Smooth muscle cell (in vitro differentiated cells): ENCODE results near the gene MUC5AC. TPM values are rescaled to one million over a fixed set of nuclear protein-coding genes. Genes with fewer than 3 reads are reported as not detected.

Experiments
- DNase-seq: peaks from one replicate; lab custom pipeline; 2025; ENCODE audit not compliant: unreplicated experiment; lab: John Stamatoyannopoulos, UW
- H2AFZ ChIP-seq: fragments of 200-600 bp; sonication (generic); 2 replicates; pipeline ENCODE4 v1.6.0; 2016; ENCODE audit warnings: antibody characterized with exemption, low read depth, mild to moderate bottlenecking
- H3F3A ChIP-seq: fragments of 200-600 bp; sonication (generic); 2 replicates; pipeline ENCODE4 v1.6.0; 2017; ENCODE audit warnings: antibody characterized with exemption, low read depth
- H3K27ac ChIP-seq: fragments of 200-600 bp; sonication (generic); 2 replicates; pipeline ENCODE4 v1.5.1; 2016; ENCODE audit warnings: low read depth, mild to moderate bottlenecking
- H3K27me3 ChIP-seq: fragments of 200-600 bp; sonication (generic); 2 replicates; pipeline ENCODE4 v1.6.1; 2016; ENCODE audit warnings: low read depth, mild to moderate bottlenecking
- H3K36me3 ChIP-seq: fragments of 200-600 bp; sonication (generic); 2 replicates; pipeline ENCODE4 v1.5.1; 2016; ENCODE audit warnings: low read depth
- H3K4me1 ChIP-seq: fragments of 200-600 bp; sonication (generic); 2 replicates; pipeline ENCODE4 v1.5.1; 2016; ENCODE audit warnings: low read depth
- H3K4me2 ChIP-seq: fragments of 200-600 bp; sonication (generic); 2 replicates; pipeline ENCODE4 v1.6.0; 2016; ENCODE audit warnings: mild to moderate bottlenecking
- H3K4me3 ChIP-seq: fragments of 200-600 bp; sonication (generic); 2 replicates; pipeline ENCODE4 v1.5.1; 2016; ENCODE audit warnings: mild to moderate bottlenecking
- H3K79me2 ChIP-seq: fragments of 200-600 bp; sonication (generic); 2 replicates; pipeline ENCODE4 v1.6.0; 2016; ENCODE audit warnings: low read depth, mild to moderate bottlenecking
- H3K9ac ChIP-seq: fragments of 200-600 bp; sonication (generic); 2 replicates; pipeline ENCODE4 v1.6.0; 2016; ENCODE audit warnings: low read depth
- H3K9me3 ChIP-seq: fragments of 200-600 bp; sonication (generic); replicated peaks from 2 replicates; pipeline ENCODE4 v1.5.1; 2016; ENCODE audit warnings: low read depth
- H4K20me1 ChIP-seq: fragments of 200-600 bp; sonication (generic); 2 replicates; pipeline ENCODE4 v1.6.0; 2016; ENCODE audit warnings: low read depth
- WGBS: methylation state at CpG from one replicate; pipeline ENCODE4 v1.1.7; 2016; ENCODE audit warnings: low lambda C conversion rate; 5-methylcytosine and 5-hydroxymethylcytosine counted together
- polyA plus RNA-seq: library from polyadenylated mRNA; unstranded; fragments of >200 nt; fragmentation: Nextera tagmentation; extraction: Ambion mirVana; gene quantifications from 2 replicates; pipeline ENCODE4 v1.2.1, GENCODE V29; 2016
- total RNA-seq: library from RNA; depleted of rRNA; stranded (reverse); fragments of >200 nt; gene quantifications from 2 replicates; pipeline ENCODE4 v1.2.3, GENCODE V29; 2014
- TF ChIP-seq, protein P1 (sequence below): fragments of 200-600 bp; sonication (generic); IDR thresholded peaks from 2 replicates; pipeline ENCODE4 v1.5.1; 2017; ENCODE audit warnings: borderline replicate concordance, mild to moderate bottlenecking, antibody characterized with exemption; ENCODE audit not compliant: insufficient read depth, poor library complexity, severe bottlenecking

Gene MUC5AC
- total and polyA plus RNA-seq, 2 experiments from 2014 or later, result not detected

DNA sequence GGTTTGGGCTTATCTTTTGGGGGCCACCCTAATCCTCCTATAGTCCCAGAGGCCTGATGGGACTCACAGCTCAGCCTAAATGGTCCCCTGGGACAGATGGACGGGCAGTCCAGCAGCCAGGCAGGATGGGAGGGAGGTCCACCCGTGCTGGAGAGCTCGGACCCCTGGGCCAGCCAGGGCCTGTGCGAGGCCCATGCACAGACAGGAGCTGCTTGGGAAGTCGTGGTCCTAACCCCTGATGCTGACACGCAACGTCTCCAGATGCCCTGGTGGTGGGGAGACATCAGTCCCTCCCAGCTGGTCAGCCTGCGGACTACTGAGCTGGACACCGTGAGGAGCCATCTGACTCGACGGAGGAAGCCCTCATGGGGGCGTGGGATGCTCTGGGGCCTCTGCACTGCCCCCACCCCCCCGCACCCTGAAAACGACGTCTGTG, 31.2 kb upstream of the MUC5AC start:
- DNase-seq, result no peak
- H2AFZ ChIP-seq, result no peak overlapping the region
- no peak overlapping the region for H3K9ac ChIP-seq
- H3K79me2 ChIP-seq, result no peaks in the 10 kb centered on the region
- WGBS, result 91% methylated on average over 15 of the region's 15 CpGs
- TF ChIP-seq, protein P1, sequence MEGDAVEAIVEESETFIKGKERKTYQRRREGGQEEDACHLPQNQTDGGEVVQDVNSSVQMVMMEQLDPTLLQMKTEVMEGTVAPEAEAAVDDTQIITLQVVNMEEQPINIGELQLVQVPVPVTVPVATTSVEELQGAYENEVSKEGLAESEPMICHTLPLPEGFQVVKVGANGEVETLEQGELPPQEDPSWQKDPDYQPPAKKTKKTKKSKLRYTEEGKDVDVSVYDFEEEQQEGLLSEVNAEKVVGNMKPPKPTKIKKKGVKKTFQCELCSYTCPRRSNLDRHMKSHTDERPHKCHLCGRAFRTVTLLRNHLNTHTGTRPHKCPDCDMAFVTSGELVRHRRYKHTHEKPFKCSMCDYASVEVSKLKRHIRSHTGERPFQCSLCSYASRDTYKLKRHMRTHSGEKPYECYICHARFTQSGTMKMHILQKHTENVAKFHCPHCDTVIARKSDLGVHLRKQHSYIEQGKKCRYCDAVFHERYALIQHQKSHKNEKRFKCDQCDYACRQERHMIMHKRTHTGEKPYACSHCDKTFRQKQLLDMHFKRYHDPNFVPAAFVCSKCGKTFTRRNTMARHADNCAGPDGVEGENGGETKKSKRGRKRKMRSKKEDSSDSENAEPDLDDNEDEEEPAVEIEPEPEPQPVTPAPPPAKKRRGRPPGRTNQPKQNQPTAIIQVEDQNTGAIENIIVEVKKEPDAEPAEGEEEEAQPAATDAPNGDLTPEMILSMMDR, result no peak
- no peaks in the 10 kb centered on the region for H3K4me1 ChIP-seq
- H3K27me3 ChIP-seq, result no peaks in the 10 kb centered on the region
- no peaks in the 10 kb centered on the region for H3K9me3 ChIP-seq
- no peak overlapping the region for H3K4me2 ChIP-seq
- H4K20me1 ChIP-seq, result no peaks in the 10 kb centered on the region
- H3K4me3 ChIP-seq, result no peak overlapping the region
- H3F3A ChIP-seq, result no peaks in the 10 kb centered on the region
- no peaks in the 10 kb centered on the region for H3K36me3 ChIP-seq
- no peak overlapping the region for H3K27ac ChIP-seq

DNA sequence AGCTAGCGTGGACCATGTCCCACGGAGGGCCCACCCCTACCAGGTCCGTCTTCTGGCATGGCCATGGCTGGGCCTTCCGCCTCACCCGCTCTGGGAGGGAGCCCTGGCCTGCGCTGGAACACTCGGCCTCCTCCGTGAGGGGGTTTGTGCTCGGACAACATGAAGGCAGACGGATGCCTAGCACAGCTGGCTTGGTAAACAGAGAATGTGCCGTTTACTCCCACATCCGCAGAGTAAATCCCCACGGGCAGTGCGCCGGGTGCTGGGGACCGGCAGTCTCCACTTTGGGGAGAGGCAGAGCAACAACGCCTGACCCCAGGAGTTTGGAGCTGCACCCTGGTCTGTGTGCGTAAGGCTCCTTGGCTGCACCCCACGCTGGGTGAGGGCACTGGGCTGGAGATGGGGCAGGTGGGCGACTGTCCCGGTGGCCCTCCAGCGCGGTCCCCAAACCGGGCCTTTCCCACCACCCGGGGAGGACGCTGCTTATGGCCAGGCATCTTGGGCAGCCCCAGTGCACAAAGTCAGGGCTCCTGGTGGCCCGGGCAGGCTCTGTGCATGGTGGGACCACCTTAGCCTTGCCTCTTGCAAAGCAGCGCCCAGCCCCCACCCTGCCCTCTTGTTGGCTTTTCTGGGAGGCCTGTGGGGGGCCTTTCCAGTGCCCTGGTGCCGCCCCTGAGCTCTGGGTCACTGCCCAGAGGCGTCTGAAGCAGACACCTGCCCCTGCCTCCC, 30.7 kb upstream of the MUC5AC start:
- WGBS, result 92% methylated on average over 30 of the region's 30 CpGs
- Histone ChIP-seq H3K79me2 (no peaks in the 10 kb centered on the region), H3K9me3 (no peaks in the 10 kb centered on the region), H3K4me1 (no peaks in the 10 kb centered on the region), H3K4me3 (no peak overlapping the region), H4K20me1 (no peaks in the 10 kb centered on the region), H3K27ac (no peak overlapping the region), H3K27me3 (no peaks in the 10 kb centered on the region), H3K36me3 (no peaks in the 10 kb centered on the region), H3K4me2 (no peak overlapping the region), H3K9ac (no peak overlapping the region), H2AFZ (no peak overlapping the region), H3F3A (no peaks in the 10 kb centered on the region)
- TF ChIP-seq, protein P1, result no peak
- no peak for DNase-seq

DNA sequence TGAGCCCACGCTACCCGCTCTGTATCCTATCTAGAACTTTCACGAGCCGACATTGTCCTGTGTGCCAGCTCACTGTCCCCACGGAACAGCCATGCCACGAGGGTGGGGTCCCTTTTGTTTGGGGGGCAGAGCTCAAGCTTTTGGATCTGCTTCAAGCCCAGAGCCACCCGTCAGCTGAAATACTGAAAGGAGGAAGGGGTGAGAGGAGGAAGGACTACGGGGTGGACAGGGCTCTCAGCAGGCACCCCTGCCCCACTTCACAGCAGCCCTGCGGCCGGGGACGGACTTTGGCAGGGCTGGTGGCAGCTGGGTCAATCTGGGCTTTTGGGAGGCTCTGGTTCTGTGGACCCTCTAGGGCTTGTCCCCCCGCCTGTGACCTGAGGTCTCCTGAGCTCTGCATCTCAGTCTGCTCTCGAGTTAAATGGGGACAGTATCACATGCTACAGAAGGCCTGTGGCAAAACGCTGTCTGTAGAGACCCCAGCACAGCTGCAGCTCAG, 30.0 kb upstream of the MUC5AC start:
- 88% methylated on average over 14 of the region's 14 CpGs for WGBS
- H3F3A ChIP-seq, result no peaks in the 10 kb centered on the region
- H3K4me2 ChIP-seq, result no peak overlapping the region
- H3K9ac ChIP-seq, result no peak overlapping the region
- no peaks in the 10 kb centered on the region for H4K20me1 ChIP-seq
- no peaks in the 10 kb centered on the region for H3K79me2 ChIP-seq
- H2AFZ ChIP-seq, result no peak overlapping the region
- no peak overlapping the region for H3K27ac ChIP-seq
- no peak for DNase-seq
- no peaks in the 10 kb centered on the region for H3K9me3 ChIP-seq
- H3K4me3 ChIP-seq, result no peak overlapping the region
- TF ChIP-seq, protein P1, result no peak
- H3K27me3 ChIP-seq, result no peaks in the 10 kb centered on the region
- H3K4me1 ChIP-seq, result no peaks in the 10 kb centered on the region
- no peaks in the 10 kb centered on the region for H3K36me3 ChIP-seq
